Adipocyte (in vitro differentiated cells): Measurements from ENCODE around the gene RNF167.

ENCODE experiments used
- DNase-seq: peaks from one replicate; pipeline ENCODE4 v3.0.0-alpha.2; 2015; ENCODE audit warnings: low read depth
- H3K27me3 ChIP-seq: replicated peaks from 2 replicates; pipeline ENCODE4 v1.7.0; 2013; ENCODE audit warnings: mild to moderate bottlenecking, low read length, moderate library complexity; ENCODE audit not compliant: control insufficient read depth, insufficient read depth
- H3K36me3 ChIP-seq: 2 replicates; pipeline ENCODE4 v1.7.0; 2013; ENCODE audit warnings: low read length, mild to moderate bottlenecking, moderate library complexity; ENCODE audit not compliant: control insufficient read depth, insufficient read depth, severe bottlenecking
- H3K4me1 ChIP-seq: 2 replicates; pipeline ENCODE4 v1.7.0; 2013; ENCODE audit warnings: mild to moderate bottlenecking, low read length, moderate library complexity; ENCODE audit not compliant: control insufficient read depth, insufficient read depth
- H3K4me3 ChIP-seq: 2 replicates; pipeline ENCODE4 v1.7.0; 2013; ENCODE audit warnings: mild to moderate bottlenecking, low read length, moderate library complexity
- H3K9ac ChIP-seq: 2 replicates; pipeline ENCODE4 v1.7.0; 2013; ENCODE audit warnings: mild to moderate bottlenecking, low read length, moderate library complexity
- H3K9me3 ChIP-seq: 2 replicates; pipeline ENCODE4 v1.7.0; 2013; ENCODE audit warnings: mild to moderate bottlenecking, low read length, moderate library complexity; ENCODE audit not compliant: control insufficient read depth

RNF167 gene

GRCh38 chr17:4933646-4934045 lies 6.4 kb upstream of the RNF167 start:
- no peak overlapping the region for H3K4me3 ChIP-seq
- H3K9ac ChIP-seq = peak overlapping the region; percentile 57
- no peaks in the 10 kb centered on the region for H3K9me3 ChIP-seq
- H3K27me3 ChIP-seq = no peaks in the 10 kb centered on the region
- DNase-seq = no peak
- H3K4me1 ChIP-seq = peaks cover 16% of the 10 kb centered on the region
- H3K36me3 ChIP-seq = peaks cover 28% of the 10 kb centered on the region

GRCh38 chr17:4934173-4934979 lies 5.7 kb upstream of the RNF167 start:
- peak; percentile 4 for DNase-seq
- Histone ChIP-seq H3K4me3 (no peak overlapping the region), H3K36me3 (peaks cover 28% of the 10 kb centered on the region), H3K9me3 (no peaks in the 10 kb centered on the region), H3K27me3 (no peaks in the 10 kb centered on the region), H3K4me1 (peaks cover 22% of the 10 kb centered on the region), H3K9ac (peak overlapping the region; percentile 57)

- Histone ChIP-seq H3K4me1 (peaks cover 22% of the 10 kb centered on the region), H3K4me3 (no peak overlapping the region), H3K9ac (no peak overlapping the region)
Measured at GRCh38 chr17:4935650-4936049, 4.4 kb upstream of the RNF167 start.

GRCh38 chr17:4936436-4936835 lies 3.6 kb upstream of the RNF167 start:
- no peaks in the 10 kb centered on the region for H3K9me3 ChIP-seq
- no peaks in the 10 kb centered on the region for H3K27me3 ChIP-seq
- DNase-seq = no peak
- H3K4me3 ChIP-seq = no peak overlapping the region
- H3K36me3 ChIP-seq = peaks cover 28% of the 10 kb centered on the region
- H3K4me1 ChIP-seq = peaks cover 28% of the 10 kb centered on the region
- H3K9ac ChIP-seq = no peak overlapping the region

More at GRCh38 chr17:4935650-4936049, 4.4 kb upstream of the RNF167 start:
- DNase-seq = no peak
- Histone ChIP-seq H3K36me3 (peaks cover 28% of the 10 kb centered on the region), H3K27me3 (no peaks in the 10 kb centered on the region), H3K9me3 (no peaks in the 10 kb centered on the region)

GRCh38 chr17:4937553-4937952 lies 2.5 kb upstream of the RNF167 start:
- Histone ChIP-seq H3K9me3 (no peaks in the 10 kb centered on the region), H3K36me3 (peaks cover 30% of the 10 kb centered on the region), H3K4me1 (peaks cover 34% of the 10 kb centered on the region), H3K9ac (no peak overlapping the region), H3K27me3 (no peaks in the 10 kb centered on the region), H3K4me3 (no peak overlapping the region)
- DNase-seq = no peak

- Histone ChIP-seq H3K4me1 (peaks cover 38% of the 10 kb centered on the region), H3K4me3 (no peak overlapping the region), H3K36me3 (peaks cover 36% of the 10 kb centered on the region), H3K9me3 (no peaks in the 10 kb centered on the region), H3K9ac (peak overlapping the region; percentile 99), H3K27me3 (no peaks in the 10 kb centered on the region)
- no peak for DNase-seq
Measured at GRCh38 chr17:4938069-4938491, 2.0 kb upstream of the RNF167 start.

- Histone ChIP-seq H3K27me3 (no peaks in the 10 kb centered on the region), H3K36me3 (peaks cover 44% of the 10 kb centered on the region), H3K9me3 (no peaks in the 10 kb centered on the region), H3K9ac (peak overlapping the region; percentile 99), H3K4me3 (peak overlapping the region; percentile 97), H3K4me1 (peaks cover 42% of the 10 kb centered on the region)
- DNase-seq = peak; percentile 21
Measured at GRCh38 chr17:4938688-4939545, 1.2 kb upstream of the RNF167 start.

GRCh38 chr17:4939546-4939795 lies 597 bp upstream of the RNF167 start:
- peaks cover 50% of the 10 kb centered on the region for H3K36me3 ChIP-seq
- no peaks in the 10 kb centered on the region for H3K9me3 ChIP-seq
- peak overlapping the region; percentile 99 for H3K9ac ChIP-seq
- no peaks in the 10 kb centered on the region for H3K27me3 ChIP-seq
- peaks cover 38% of the 10 kb centered on the region for H3K4me1 ChIP-seq
- peak overlapping the region; percentile 97 for H3K4me3 ChIP-seq
- peak; percentile 66 for DNase-seq

- DNase-seq = peak; percentile 34
Measured at GRCh38 chr17:4940555-4941318, 669 bp downstream of the RNF167 start.

GRCh38 chr17:4941319-4941610 lies 1.2 kb downstream of the RNF167 start:
- H3K4me3 ChIP-seq = peak overlapping the region; percentile 97
- H3K9me3 ChIP-seq = no peaks in the 10 kb centered on the region
- no peaks in the 10 kb centered on the region for H3K27me3 ChIP-seq
- H3K9ac ChIP-seq = peak overlapping the region; percentile 99
- H3K4me1 ChIP-seq = peaks cover 54% of the 10 kb centered on the region
- no peak for DNase-seq
- H3K36me3 ChIP-seq = peaks cover 60% of the 10 kb centered on the region

More at GRCh38 chr17:4940555-4941318, 669 bp downstream of the RNF167 start:
- H3K9me3 ChIP-seq = no peaks in the 10 kb centered on the region
- H3K4me1 ChIP-seq = peaks cover 49% of the 10 kb centered on the region
- H3K36me3 ChIP-seq = peaks cover 59% of the 10 kb centered on the region
- H3K9ac ChIP-seq = peak overlapping the region; percentile 99
- no peaks in the 10 kb centered on the region for H3K27me3 ChIP-seq
- H3K4me3 ChIP-seq = peak overlapping the region; percentile 97
